HG03439 (cell line): Measurements from ENCODE around the gene ACE.

Experiments
- ATAC-seq: cut with Tn5 transposase; IDR thresholded peaks from one replicate; pipeline ENCODE4 v1.9.1; 2021; ENCODE audit warnings: mild to moderate bottlenecking, moderate library complexity; ENCODE audit not compliant: unreplicated experiment

ACE gene

GRCh38 chr17:63490329-63490728 is 13.5 kb downstream of the ACE start:
- no peak for ATAC-seq

GRCh38 chr17:63490858-63491400 is 14.1 kb downstream of the ACE start:
- no peak for ATAC-seq

- ATAC-seq = no peak
Observed at GRCh38 chr17:63491413-63491812, 14.6 kb downstream of the ACE start.

GRCh38 chr17:63491977-63492618 is 15.2 kb downstream of the ACE start:
- no peak for ATAC-seq

- ATAC-seq = no peak
Observed at GRCh38 chr17:63492940-63493339, 16.1 kb downstream of the ACE start.

- no peak for ATAC-seq
Observed at GRCh38 chr17:63493411-63493810, 16.6 kb downstream of the ACE start.

- no peak for ATAC-seq
Observed at GRCh38 chr17:63494300-63494928, 17.6 kb downstream of the ACE start.

- ATAC-seq = no peak
Observed at GRCh38 chr17:63495491-63495890, 18.6 kb downstream of the ACE start.

- no peak for ATAC-seq
Observed at GRCh38 chr17:63496177-63496576, 19.3 kb downstream of the ACE start.

- ATAC-seq = no peak
Observed at GRCh38 chr17:63496663-63497400, 20.0 kb downstream of the ACE start.

- no peak for ATAC-seq
Observed at GRCh38 chr17:63497708-63498483, 21.0 kb downstream of the ACE start.

- no peak for ATAC-seq
Observed at GRCh38 chr17:63498626-63499195, 21.9 kb downstream of the ACE start.

- ATAC-seq = no peak
Observed at GRCh38 chr17:63500543-63501390, 23.9 kb downstream of the ACE start.

GRCh38 chr17:63503341-63503705 is 26.5 kb downstream of the ACE start:
- ATAC-seq = no peak

GRCh38 chr17:63504261-63504660 is 27.4 kb downstream of the ACE start:
- no peak for ATAC-seq

GRCh38 chr17:63505341-63505740 is 28.5 kb downstream of the ACE start:
- ATAC-seq = no peak

GRCh38 chr17:63506627-63507026 is 29.8 kb downstream of the ACE start:
- ATAC-seq = no peak

GRCh38 chr17:63511331-63511730 is 34.5 kb downstream of the ACE start:
- ATAC-seq = no peak

GRCh38 chr17:63512388-63512787 is 35.5 kb downstream of the ACE start:
- no peak for ATAC-seq
